Measurements from ENCODE around the gene CLTC. TPM values are rescaled to one million over a fixed set of nuclear protein-coding genes. Genes with fewer than 3 reads are reported as not detected.
"Not testable (repeated sequence)": the region's sequence is repeated elsewhere in the genome, so short reads cannot be mapped to it uniquely, and the experiment has no call there.

Gene CLTC
- total RNA-seq, 1 donor from 2014 or later = 345 TPM

DNA sequence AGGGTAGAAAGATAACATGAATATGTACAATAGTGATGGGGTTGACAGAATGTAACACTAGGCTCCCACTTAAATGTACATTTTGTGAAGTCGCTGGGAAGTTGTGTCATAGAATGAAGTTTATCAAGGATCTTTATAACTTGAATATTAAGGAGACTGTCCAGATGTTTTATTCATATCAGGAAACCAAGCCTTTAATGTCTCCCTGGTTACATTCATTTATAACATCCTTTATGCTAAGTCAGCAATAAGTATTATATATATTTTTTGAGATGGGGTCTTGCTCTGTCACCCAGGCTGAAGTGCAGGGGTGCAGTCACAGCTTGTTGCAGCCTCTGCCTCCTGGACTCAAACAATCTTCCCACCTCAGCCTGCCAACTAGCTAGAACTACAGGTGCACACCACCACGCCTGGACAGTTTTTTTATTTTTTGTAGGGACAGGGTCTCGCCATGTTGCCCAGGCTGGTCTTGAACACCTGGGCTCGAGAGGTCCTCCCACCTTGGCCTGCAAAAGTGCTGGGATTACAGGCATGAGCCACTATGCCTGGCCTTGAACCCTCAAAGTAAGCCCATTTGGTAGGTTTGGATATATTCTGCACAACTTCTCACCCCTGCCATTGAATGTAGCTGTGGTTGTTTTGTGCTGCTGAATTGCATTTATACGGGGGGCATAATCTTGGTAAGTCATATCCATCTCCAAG lies 14.1 kb downstream of the CLTC start:
- DNase-seq (ENCODE audit: extremely low read depth, low read depth, low spot score) = no peak

DNA sequence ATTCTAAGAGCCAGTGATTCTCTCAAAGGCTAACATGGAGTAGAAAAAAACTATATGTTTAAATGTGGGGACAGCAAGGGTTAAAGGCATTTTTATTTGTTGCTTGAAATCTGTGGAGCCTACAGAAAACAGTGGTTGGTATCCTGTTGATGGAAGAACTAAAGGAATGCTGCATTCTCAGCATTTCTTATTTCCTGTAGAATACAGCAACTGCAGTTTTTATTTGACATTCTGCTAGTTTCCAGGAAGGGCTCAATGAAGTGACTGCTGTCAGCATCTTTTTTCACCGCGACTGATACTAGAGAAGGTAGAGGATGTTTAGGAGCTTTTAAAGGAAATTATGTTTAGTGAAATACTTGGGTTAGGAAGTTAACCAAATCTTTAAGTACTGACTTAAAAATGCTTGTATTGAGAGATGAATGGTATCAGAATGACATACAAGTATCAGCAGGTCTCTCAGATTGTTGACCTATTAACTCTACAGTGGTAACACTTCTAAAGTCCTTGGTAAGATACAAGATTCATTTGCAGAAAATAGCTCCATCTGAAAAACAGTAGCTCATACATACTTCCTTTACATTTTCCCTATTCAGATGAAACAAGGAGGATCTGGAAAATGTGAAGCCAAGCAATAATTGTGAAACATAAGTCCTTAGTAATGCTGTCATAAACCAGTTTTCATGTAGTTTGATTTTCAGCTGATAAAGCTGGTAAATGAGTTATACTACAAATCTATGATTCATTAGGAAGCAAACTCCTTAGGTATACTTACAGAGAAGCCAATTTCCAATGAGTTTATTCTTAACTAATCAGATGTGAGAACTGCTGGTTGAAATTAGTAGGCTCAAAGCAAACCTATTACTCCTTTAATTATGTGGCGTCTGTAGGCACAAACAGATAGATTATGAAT lies 15.2 kb downstream of the CLTC start:
- DNase-seq (ENCODE audit: extremely low read depth, low read depth, low spot score) = no peak

DNA sequence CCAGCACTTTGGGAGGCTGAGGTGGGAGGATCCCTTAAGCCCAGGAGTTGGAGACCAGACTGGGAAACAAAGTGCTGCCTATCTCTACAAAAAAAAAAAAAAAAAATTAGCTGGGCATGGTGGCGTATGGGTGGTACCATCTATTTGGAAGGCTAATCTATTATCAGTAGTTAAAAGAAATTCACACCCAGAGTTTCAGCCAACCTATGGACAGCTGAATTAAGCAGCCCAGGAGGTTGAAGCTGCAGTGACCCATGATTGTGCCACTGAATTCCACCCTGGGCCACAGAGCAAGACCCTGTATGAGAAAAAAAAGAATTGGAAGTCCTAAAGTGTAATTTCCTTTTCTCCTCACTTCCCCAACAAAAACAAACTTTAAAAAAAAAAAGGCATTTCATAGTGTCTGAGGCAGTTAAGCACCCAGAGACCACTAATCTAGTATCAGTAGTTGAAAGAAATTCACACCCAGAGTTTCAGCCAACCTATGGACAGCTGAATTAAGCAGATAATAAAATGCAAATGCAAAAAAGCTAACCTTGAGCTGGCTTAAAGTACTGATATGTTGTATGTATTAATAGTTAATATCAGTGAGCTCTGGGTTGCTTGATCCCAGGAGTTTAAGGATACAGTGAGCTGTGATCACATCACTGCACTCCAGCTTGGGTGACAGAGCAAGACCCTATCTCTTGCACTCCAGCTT lies 18.1 kb downstream of the CLTC start:
- no peak for DNase-seq (ENCODE audit: extremely low read depth, low read depth, low spot score)

DNA sequence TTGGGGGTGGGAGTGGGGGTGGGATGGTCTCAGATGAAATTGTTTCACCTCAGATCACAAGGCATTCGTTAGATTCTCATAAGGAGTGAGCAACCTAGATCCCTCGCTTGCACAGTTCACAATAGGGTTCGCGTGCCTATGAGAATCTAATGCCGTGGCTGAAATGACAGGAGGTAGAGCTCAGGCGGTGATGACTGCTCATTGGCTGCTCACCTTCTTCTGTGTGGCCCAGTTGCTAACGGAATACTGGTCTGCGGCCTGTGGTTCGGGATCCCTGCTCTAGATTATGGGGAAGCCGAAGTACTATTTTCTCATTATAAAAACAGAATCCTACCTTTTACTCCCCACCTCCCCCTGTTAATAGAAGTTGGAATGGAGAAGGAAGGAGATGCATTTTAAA lies 18.9 kb downstream of the CLTC start:
- DNase-seq (ENCODE audit: extremely low read depth, low read depth, low spot score) = no peak

DNA sequence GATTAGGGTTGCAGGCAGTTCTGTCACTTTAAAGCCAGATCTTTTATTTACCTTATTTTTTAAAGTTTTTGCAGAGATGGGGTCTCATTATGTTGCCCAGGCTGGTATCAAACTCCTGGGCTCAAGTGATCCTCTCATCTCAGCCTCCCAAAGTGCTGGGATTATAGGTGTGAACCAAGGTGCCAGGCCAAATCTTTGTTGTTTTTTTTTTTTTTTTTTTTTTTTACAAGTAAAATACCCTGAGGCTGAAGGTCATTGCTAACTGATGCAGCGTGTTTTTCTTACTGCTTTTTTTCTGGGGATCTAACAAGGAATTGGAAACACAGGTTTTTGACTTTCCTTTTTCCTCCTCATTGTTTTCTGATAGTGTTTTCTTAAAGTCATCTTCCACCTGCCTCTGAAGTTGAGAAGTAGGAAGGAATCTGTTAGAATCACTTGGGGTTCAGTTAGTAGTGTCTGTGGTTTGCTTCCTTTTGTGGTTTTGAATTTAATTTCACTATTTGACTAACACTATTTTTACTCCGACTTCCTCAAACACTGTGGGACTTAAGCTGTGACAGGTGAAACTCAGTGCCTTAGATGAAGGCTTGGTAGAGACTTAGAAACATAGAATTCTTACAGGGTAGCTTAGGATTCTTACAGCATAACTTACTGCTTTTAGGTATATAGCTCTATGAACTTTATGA lies 22.2 kb downstream of the CLTC start:
- DNase-seq (ENCODE audit: extremely low read depth, low read depth, low spot score) = no peak

DNA sequence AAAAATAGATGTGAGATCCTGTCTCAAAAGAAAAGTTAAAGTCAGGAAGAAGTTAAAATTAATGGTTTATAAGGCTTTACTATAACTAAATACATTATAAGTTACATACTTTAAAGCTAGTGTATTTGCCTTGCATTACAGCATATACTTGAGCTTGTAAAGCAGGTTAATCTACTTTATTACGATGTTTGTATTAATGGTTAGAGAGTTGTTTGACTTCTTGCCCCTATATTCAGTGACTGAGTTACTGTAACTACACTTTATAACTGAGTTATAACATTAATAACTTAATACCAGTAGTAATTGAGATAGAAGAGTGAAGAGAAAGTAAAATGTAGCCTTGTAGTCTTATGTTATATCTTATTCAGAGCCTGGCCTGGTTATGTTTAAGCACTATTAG lies 22.9 kb downstream of the CLTC start:
- DNase-seq (ENCODE audit: extremely low read depth, low read depth, low spot score) = no peak

DNA sequence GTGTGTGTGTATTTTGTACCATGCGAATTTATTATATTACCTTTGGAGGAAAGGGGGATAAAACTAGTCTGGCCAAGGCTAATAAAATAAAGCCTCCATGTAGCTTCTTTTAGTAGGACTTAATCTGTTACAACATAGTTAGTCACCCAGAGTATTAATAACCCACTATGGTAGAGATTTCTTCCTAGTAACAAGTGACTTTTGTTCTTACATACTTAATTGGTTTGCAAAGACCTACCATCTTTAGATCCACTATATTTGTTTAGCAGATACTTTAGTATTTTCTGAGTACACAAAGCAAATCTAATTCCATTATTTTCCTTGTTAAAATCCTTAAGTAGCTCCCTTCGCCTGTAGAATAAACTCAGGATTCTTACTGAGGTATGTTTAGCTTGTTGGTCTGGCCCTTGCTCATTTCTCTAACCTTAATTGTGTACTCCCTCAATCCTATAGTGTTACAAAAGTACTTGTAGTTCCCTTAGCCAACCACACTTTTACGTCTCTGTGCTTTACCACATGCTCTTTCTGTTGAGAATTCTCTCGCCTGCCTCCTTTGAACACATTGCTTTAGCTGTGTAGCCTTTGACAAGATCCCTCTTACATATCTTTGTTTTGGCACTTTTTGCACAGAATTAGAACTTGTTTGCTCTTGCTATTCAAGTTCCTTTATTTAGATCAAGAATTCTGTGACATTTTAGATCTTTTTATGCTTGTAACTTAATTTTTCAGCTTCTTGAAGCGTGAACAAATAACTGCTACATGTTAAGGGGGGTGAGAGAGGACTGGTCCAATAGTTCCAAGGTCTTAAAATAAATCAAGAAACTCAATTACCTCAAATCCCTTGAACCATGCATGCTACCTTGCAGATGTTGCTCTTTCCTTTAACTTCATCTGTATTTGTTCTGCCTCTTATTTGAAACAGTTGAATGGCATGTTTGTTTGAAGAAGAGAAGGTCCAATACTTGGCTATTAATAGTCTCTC lies 23.8 kb downstream of the CLTC start:
- no peak for DNase-seq (ENCODE audit: extremely low read depth, low read depth, low spot score)

DNA sequence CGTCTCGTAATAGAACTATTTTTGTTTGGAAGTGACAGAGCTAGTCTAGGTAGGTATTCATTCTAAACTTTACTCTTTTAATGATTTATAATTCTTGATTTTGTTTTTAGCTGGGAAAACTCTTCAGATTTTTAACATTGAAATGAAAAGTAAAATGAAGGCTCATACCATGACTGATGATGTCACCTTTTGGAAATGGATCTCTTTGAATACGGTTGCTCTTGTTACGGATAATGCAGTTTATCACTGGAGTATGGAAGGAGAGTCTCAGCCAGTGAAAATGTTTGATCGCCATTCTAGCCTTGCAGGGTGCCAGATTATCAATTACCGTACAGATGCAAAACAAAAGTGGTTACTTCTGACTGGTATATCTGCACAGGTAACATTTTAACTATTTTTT lies 27.6 kb downstream of the CLTC start:
- DNase-seq (ENCODE audit: extremely low read depth, low read depth, low spot score) = no peak

DNA sequence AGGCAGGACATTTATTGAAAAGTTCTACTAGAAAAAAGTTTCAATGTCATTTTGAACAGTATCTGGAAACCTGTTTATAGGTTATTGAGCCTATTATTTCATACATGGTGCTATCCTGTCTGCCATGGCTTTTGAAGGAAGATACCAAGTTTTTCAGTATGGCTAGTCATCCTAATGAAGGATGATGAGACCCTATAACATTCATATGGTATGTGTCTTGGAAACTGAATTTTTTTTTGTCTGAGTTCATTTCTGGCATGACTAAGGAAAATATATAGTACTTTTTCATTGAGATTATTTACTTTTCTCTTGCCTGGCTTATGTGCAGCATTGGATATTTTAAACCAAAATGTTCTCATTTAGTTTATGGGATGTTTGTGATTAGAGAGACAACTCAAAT lies 30.2 kb downstream of the CLTC start:
- no peak for DNase-seq (ENCODE audit: extremely low read depth, low read depth, low spot score)

DNA sequence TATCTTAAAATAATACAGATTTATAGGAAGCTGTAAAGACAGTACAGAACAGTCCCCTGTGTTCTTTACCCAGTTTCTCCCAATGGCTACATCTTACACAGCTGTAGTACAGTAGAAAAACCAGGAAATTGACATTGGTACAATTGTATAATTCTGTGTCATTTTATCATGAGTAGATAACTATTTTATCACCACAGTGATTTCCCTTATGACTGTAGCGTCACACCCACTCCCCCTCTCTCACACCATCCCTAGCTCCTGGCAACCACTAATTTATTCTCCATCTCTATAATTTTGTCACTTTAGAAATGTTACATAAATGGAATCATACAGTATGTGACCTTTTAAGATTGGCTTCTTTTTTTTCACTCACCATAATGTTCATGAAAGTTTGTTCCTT lies 30.9 kb downstream of the CLTC start:
- DNase-seq (ENCODE audit: extremely low read depth, low read depth, low spot score) = no peak

DNA sequence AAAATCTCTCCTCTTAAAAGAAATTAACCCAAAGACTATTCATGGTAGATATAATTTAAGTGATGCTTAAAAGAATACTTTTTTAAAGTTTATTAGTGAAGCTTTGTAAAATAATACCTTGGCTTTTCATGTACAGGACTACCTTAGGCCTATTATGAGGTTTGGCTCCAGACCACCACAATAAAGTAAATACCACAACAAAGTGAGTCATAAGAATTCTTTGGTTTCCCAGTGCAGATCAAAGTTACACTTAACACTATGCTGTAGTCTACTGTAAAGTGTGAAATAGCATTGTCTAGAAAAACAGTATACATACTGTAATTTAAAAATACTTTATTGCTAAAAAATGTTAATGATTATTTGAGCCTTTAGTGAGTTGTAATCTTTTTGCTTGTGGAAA lies 31.7 kb downstream of the CLTC start:
- DNase-seq (ENCODE audit: extremely low read depth, low read depth, low spot score) = no peak

DNA sequence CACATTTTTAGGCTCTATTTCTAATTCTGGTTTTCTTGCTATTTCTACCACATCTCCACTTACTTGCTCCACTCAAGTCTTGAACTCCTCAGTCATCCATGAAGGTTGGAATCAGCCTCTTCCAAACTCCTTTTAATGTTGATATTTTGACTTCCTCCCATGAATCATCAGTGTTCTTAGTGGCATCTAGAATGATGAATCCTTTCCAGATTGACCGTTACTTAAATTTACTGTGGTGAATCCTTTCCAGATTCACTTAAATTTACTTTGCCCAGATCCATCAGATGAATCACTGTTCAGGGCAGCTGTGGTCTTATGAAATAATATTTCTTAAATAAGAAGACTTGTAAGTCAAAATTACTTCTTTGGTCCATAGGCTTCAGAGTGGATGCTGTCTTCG lies 32.4 kb downstream of the CLTC start:
- DNase-seq (ENCODE audit: extremely low read depth, low read depth, low spot score) = no peak

DNA sequence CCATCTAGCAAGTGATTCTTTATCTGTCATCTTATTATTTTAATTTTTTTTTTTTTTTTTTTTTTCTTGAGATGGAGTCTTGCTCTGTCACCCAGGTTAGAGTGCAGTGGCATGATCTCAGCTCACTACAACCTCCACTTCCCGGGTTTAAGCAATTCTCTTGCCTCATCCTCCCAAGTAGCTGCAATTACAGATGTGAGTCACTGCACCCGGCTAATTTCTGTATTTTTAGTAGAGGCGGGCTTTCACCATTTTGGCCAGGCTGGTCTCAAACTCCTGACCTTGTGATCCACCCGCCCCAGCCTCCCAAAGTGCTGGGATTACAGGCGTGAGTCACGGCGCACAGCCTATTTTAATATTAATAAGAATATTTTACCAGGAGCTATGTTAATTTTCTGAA lies 36.9 kb downstream of the CLTC start:
- not testable (repeated sequence) for DNase-seq (ENCODE audit: extremely low read depth, low read depth, low spot score)

DNA sequence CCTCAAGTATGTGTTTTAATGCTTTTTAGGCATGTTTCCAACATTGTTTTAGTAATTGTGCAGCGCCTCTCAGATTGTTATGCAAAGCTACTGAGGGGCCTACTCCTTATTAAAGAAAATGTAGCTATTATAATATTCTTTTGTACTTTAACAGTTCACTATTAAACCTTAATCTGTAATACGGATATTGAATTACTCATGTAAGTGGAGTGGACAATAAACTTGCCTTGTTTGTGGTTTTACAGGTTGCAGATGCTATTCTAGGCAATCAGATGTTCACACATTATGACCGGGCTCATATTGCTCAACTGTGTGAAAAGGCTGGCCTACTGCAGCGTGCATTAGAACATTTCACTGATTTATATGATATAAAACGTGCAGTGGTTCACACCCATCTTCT lies 46.5 kb downstream of the CLTC start:
- no peak for DNase-seq (ENCODE audit: extremely low read depth, low read depth, low spot score)

DNA sequence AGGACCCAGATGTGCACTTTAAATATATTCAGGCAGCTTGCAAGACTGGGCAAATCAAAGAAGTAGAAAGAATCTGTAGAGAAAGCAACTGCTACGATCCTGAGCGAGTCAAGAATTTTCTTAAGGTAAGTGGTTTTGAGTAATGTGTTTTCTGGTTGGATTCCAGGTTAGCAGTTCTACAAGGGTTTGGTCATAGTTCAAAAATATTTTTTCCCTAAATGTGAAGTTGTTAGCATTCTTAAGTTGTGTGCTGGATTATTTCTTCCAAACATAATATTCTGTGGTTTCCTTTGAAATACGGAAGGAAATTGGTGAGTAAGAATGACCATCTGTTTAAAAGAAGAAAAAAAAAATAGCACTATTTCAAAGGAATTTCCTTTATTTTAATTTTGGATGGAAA lies 49.1 kb downstream of the CLTC start:
- DNase-seq (ENCODE audit: extremely low read depth, low read depth, low spot score) = peak; percentile 83

DNA sequence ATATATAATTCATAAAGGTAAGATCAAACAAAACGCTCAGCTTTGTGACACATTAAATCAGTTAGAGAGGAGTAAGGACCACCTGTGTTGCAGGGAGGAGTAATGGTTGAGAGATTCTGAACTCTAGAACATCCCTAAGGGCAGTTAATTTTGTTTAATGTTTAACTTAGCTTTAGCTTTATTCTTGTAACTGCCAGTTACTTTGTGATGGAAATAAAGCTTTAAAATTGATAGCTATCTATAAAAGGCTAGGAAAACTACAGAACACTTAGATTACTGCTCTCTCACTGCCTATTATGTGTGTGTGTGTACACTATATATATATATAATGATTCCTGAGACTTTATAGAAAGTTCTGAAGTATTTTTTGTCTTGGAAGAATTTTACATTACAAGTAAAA lies 49.7 kb downstream of the CLTC start:
- no peak for DNase-seq (ENCODE audit: extremely low read depth, low read depth, low spot score)

DNA sequence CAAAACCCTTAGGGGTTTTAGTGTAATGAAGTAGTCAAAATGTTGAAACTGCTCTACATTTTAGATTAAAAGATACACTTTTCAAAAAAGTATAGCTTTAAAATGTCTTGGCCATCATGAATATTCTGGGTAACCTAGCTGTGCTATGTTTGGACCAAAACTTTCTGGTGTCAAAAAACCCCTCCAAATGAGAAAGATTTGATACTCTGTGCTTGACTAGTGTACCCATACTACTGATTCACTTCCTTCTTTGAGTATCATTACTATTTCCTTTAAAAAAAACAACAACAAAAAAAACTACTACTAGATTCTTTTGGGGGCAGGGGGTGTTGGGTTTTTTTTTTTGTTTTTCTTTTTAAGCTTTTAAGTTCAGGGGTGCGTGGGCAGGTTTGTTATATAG lies 50.2 kb downstream of the CLTC start:
- DNase-seq (ENCODE audit: extremely low read depth, low read depth, low spot score) = no peak

DNA sequence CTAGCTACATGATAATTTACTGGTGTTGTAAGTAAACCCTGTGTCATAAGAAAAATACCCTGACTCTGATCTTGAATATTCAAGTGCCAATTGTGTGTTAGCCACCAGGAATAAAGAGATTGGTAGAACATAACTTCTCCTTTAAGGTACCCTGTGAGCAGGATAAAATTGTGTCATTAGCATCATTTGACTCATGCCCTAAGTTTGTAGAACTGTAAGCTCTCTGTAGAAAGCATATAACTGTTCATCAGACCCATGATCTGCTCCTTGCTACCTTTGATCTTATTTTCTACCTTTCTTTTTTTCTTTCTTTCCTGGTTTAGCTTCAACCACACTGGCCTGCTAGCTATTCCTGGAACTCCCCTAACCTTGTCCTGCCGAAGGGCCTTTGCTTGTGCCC lies 51.7 kb downstream of the CLTC start:
- no peak for DNase-seq (ENCODE audit: extremely low read depth, low read depth, low spot score)

DNA sequence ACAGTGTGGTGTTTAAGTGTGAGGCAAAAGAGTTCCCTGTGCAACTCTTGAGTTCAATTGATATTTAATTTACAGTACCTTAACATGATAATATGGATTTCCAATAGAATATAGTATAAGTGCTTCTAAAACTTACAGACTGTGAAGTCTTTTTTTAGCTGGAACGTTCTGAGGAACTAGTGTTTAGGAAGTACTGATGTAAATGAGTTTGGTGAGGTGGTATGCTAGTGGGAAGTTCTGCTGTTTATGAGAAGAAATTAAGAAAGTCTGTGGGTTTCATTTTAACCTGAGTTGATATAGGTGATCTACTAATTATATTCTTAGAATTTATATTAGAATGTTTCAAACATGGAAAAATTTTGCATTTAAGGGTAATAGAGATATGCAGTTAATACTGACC lies 55.5 kb downstream of the CLTC start:
- no peak for DNase-seq (ENCODE audit: extremely low read depth, low read depth, low spot score)

DNA sequence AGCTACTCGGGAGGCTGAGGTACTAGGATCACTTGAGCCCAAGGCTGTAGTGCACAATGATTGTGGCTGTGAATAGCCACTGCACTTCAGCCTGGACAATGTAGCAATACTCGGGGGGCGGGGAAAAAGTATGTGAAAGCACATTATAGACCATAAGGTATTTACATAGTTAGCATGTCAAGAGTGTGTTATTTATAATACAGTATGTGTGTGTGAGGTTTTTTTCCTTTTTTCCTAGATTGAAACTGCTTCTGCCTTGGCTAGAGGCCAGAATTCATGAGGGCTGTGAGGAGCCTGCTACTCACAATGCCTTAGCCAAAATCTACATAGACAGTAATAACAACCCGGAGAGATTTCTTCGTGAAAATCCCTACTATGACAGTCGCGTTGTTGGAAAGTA lies 57.0 kb downstream of the CLTC start:
- no peak for DNase-seq (ENCODE audit: extremely low read depth, low read depth, low spot score)
